Hair follicular keratinocyte (primary cell): Measurements from ENCODE around the gene STON2. TPM values are rescaled to one million over a fixed set of nuclear protein-coding genes. Genes with fewer than 3 reads are reported as not detected.

Experiments
- total RNA-seq: library from RNA; depleted of rRNA; stranded (reverse); fragments of >200 nt; gene quantifications from 2 replicates; pipeline ENCODE4 v1.2.3, GENCODE V29; 2015

The STON2 gene
- total RNA-seq = 63.0 and 81.2 TPM in 2 replicates

GRCh38 chr14:81400202-81400678 lies at the start of gene STON2:
Gene STON2, minus strand, starts transcription at chr14:81400324. Its CDS starts 1,942 bp downstream, at chr14:81398382.

GRCh38 chr14:81220830-81221578 lies 179.1 kb downstream of the STON2 start, which contains the start of gene GTF2A1:
Gene GTF2A1, minus strand, starts transcription at chr14:81220959. Its CDS starts 441 bp downstream, at chr14:81220518.

Other genes starting within 250 kb of the STON2 start
- 7.3 and 16.0 TPM in 2 replicates for gene GTF2A1, start 179.4 kb downstream of the STON2 start, total RNA-seq
- gene SEL1L, start 133.5 kb upstream of the STON2 start, total RNA-seq = 35.0 and 39.7 TPM in 2 replicates